GM21619 (cell line): ENCODE measurements around the gene SERPINE3.

Experiments used
- ATAC-seq: cut with Tn5 transposase; IDR thresholded peaks from one replicate; pipeline ENCODE4 v1.9.1; 2021; ENCODE audit not compliant: unreplicated experiment

Gene SERPINE3

DNA sequence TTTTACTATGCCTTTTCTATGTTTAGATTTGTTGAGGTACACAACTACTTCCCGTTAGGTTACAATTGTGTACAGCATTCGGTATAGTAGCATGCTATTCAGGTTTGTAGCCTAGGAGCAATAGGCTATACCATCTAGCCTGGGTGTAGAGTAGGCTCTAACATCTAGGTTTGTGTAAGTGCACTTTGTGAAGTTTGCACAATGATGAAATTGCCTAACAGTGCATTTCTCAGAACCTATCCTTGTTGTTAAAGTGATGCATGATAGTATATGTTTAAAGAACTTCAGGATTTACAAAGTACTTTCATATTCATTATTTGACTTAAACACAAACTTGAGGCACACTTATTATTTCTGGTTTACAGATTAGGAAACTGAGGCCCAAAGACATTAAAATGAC is 11.5 kb upstream of the SERPINE3 start:
- ATAC-seq, result no peak

DNA sequence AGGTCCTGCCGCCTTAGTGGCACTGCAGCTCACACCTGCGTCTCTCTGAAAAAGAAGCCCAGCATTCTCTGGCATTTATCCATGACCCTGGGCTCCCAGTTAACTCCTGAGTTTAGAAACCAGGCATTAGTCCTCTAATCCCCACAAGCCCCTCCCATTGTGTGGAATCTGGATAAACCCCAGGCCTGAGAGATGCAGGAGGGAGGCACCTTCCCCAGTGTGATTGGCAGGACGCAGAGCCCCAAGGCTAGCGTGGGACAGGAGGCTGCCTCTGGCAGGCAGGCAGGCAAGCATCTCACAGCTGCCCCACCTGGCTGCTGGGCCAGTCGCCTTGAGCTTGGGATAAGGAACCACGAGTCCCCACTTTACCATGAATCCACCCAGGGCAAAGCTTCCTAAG is 11.0 kb upstream of the SERPINE3 start:
- no peak for ATAC-seq

DNA sequence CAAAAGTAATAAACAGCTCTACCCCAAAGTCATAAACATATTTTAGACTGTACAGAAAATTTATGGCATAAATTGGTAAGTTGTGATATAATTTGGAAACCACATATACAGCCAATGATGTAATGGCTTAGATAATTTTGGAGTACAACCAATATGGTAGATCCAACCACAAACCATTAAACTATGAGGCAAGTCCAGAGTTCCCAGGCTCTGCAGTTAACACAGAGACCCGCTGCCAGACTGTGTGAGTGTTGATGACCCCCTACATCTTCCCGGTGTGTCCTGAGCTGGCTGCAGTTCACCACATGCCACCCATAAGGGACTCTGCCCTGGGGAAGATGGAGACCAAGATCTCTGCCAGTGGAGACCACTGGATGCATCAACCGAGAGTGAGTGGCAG is 9.9 kb upstream of the SERPINE3 start:
- no peak for ATAC-seq

DNA sequence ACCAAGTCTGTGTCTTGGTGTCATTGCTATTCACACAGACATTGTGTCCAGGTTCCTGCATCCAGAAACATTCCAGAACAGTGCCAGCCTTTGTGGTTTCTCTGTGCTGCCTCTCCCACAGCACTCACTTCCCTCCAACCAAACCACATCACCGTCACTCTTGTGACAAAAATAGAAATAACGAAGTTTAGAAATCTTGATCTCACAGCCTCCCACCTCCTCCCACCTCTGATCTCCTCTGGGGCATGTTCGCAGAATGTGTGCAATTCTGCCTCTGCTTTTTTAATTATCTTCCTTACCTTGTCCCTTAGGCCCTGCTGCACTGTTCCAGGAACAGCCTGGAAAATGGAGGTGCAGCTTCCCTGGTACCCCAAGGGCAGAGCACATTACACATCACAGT is 8.7 kb upstream of the SERPINE3 start:
- ATAC-seq, result no peak

DNA sequence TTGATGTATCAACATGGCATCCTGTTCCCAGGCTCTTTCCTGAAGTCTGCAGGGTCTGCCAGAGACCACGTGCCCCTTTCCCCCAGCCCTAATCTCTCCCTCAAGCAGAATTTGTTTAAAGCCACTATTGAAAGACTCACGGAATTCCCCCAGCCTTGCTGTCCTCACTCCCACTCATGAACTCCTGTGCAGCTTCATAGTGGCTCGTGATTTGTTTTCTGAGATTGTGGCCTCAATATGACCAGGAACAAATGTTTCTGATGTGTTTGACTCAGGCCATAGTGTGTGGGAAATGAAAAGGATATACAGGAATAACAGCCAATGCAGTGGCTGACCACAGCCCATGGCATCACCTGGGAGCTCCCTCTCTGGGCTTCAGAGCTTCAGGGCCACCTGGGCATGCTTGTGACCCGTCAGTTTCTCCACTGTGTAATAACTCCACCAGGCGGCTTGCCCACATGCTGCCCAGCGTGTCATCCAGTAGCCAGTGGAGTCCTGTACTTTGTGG is 8.1 kb upstream of the SERPINE3 start:
- ATAC-seq, result peak; percentile 47

DNA sequence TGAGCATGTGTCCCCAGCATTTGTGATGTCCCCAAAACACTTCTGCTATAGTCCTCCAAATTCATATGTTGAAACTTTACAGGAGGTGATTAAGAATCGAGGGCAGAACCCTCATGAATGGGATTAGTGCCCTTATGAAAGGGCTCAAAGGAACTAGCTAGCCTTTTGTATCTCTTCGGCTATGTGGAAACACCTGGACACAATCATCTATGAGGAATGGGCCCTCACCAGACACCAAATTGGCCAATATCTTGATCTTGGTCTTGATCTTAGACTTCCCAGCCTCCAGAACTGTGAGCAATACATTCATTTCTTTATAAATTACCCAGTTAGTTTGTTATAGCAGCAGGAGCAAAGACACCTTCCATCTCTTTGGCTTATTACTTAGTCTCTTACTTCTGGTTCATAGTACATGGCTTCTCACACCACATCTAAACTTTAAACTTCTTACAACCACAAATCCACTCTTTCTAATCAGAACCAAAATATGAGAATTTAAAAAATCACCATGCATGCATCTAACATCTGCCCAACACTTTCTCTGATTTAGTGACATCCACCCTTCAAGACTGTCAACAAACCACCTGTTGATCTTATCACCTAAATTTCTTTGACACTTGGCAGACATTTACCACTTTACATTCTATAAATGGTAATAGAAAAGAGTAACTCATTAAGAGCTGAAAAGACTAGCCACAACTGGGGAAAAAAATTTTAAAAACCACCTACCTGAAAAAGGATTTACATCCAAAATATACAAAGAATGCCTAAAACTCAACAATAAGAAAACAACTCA is 6.7 kb upstream of the SERPINE3 start:
- no peak for ATAC-seq

DNA sequence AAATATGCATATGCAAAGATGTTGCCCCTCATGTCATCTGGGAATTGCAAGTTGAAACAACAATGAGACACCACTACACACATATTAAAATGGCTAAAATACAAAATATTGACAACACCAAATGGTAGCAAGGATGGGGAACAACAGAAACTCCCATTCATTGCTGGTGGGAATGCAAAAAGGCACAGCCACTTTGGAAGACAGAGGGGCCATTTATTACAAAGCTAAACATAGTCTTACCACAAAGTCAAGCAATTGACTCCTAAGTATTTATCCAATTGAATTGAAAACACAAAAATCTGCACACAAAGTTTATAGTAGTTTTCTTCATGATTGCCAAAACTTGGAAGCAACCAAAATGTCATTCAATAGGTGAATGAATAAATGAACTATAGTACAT is 6.1 kb upstream of the SERPINE3 start:
- no peak for ATAC-seq

DNA sequence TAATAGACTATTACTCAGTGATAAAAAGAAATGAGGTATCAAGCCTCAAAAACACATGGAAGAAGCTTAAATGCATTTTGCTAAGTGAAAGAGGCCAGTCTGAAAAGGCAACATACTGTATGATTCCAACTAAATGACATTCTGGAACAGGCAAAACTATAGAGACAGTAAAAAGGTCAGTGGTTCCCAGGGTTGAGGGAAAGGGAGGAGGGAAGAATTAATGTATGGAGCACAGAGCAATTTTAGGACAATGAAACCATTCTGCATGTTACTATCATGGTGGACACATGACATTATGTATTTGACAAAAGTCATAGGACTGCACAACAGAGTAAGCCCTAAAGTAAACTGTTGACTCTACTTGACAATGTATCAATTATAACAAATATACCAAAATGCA is 5.7 kb upstream of the SERPINE3 start:
- ATAC-seq, result no peak

DNA sequence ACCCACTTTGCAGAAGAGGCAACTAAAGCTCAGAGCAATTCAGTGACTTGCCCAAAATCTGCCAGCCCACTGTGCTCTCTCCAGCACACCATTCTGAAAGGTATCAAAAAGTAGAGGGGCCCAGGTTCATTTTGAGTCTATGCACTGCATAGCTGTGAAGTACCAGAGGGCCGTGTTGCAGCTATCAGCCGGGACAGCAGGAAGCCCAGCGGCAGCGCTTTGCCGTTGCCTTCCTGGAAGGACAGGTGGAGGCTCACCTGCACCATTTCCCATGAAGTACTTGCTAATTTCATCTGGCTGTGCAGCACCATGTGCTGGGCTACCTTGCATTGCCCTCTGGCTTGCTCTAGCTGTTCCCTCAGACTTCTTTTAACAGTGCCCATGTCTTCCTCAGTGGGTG is 2.7 kb upstream of the SERPINE3 start:
- ATAC-seq, result no peak

DNA sequence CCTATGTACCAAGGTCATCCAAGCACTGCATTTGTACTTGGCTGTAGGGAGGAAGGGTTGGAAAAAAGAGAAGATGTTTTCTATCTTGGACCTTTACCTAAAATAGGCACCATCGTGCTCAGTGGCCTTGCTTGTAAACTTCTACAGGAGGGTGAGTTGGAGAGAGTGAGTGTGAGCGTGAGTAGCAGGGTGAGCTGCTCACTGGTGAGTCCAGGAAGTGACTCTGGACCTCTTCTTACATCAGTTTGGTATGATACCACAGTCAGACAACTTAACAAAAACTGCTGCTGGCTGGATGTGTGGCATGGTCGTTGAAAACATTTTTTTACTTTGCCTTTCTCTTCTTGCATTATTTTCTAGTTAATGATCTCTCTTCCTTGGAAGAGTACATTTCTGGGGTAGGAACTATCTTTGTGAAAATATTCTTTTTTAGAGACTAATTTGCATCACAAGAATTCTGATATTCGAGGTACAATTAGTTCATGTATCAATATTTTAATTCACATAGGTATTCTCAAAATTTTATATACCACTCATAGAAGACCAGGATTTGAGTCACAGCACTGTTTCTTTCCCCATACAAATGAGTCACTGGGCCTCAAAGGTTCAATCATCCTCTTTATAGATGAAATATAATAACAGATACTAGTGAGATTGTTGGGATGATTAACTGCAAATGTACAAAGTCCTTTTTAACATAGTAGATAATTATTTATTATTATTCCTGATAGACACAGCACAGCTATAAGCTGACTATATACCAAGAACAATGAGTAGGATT is 651 bp downstream of the SERPINE3 start:
- ATAC-seq, result no peak

DNA sequence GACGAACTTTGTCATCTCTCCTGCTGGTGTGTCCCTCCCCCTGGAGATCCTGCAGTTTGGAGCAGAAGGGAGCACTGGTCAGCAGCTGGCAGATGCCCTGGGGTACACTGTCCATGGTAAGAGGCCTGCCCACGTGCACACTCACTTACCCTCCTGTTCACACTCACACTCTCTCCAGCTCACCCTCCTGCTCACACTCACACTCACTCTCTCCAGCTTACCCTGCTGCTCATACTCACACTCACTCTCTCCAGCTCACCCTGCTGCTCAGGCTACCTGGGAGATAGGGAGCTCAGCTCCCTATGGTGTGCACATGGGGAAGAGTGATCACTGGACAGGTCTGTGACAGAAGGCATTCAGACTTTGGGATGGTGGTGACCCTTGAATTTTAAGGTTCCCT is 1.7 kb downstream of the SERPINE3 start:
- no peak for ATAC-seq

DNA sequence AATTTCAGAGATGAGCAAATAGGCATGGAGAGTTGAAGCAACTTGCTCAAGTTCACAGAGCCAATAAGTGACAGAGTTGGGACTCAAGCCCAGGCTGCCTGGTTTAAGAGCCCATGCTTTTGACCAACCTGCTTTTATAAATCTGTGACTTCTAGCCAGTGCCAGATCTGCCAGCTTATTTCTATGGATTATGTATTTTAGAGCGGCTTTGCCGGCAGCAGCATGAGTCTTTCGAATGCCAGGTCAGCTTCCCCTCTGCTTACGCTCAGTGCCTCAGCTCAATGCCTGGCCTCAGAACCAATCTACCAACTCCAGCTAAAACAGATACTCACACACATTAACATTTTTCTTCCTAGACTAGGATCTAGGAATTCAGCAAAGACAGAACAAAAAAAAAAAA is 2.3 kb downstream of the SERPINE3 start:
- no peak for ATAC-seq

DNA sequence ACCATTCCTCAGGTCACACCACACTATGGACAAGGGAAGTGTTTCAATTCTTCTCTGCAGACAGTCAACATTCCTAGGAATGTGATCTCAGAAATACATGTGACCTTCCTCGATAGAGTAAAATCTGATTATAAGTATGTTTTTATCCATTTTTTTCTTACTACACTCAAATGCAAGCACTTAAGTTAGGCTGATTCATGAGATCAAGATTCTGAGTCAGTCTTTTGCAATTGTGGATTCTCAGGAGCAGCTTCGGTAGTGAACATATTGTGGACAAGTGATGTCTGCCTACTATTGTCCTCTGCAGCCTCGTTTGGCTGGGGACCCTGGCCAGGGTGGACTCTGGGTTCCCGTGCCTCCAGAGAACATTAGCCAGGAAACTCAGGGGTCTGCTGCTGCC is 3.2 kb downstream of the SERPINE3 start:
- ATAC-seq, result no peak

DNA sequence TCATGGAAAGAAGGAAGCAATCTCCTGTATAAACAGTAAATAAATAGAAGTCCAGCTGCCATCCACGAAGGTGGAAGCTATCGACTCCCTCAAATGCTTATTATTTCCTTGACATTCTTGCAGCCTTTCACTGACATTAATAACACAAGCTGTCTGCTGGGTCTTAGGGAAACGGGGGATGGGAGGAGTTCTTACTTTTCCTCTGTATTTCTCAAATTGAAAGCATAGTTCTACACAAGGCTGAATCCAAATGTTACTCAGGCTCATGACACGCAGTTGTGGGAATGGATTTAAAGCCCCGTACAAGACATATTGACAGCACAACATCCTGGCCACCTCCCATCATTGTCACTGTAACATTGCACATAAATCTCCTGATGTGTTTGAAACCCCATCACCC is 4.0 kb downstream of the SERPINE3 start:
- no peak for ATAC-seq

DNA sequence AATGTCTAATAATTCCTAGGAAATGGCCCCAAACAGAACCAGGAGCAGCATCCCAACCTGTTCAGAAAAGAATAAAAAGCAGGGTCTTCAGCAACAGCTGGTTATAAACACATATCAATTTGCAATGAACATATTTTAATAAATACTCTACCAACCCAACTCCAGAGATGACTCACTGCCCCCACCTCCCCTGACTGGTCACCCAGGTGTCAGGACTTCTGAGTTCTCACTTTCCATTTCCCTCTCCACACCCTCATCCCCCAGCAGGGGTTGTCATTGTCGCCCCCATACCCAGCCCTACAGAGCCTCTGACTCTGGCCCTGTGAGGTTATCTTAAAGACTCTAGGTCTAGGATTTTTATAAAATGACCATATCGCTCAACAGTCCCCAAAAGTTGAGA is 6.9 kb downstream of the SERPINE3 start:
- ATAC-seq, result no peak

DNA sequence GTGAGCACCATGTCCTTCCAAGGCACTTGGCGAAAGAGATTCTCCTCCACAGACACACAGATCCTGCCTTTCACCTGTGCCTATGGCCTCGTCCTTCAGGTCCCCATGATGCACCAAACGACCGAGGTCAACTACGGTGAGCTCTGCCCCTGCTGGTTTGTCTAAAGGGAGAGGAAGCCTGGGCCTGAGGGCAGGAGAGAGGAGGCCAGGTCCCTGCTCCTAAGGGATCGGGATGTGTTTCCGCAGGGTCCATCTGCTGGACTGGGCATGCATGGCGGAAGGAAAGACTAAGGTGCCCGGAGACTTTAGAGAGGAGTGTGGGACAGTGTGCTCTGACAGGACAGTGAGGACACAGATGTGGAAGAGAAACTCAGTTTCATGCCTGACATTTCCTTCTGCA is 7.6 kb downstream of the SERPINE3 start:
- no peak for ATAC-seq

DNA sequence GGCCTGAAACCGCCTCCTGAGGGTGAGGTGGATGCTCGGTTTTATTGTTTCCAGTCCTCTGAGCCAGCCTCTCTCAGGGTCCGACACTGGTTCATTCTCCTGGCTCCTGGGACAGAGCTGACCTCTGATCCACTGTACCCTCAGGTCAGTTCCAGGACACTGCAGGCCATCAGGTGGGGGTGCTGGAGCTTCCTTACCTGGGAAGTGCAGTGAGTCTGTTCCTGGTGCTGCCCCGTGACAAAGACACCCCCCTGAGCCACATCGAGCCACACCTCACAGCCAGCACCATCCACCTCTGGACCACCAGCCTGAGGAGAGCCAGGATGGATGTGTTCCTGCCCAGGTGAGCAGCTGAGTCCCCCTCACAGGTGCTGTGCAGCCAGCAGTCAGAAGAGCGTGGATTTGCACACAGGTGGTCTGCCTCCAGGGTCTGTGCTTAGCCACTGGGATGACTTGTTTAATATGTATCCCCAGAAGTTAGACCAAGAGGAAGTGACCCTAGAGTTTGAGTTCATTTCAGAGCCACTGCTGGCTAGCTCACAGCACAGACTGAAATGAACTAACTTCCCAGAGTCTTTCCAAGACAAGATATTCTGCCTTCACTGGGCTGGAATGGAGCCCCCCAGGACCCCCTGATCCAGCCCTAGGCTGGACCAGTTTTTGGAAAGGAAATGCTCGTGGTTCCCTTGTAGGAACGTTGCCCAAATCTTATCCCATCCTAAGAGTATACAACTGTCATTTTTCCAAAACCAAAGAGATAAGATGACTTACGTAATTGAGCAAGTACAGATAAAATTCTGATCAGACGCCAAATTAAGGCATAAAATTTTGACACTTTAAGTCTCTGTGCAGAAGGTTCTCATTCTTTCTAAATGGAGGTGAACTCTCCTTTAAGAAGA is 8.8 kb downstream of the SERPINE3 start:
- ATAC-seq, result no peak

DNA sequence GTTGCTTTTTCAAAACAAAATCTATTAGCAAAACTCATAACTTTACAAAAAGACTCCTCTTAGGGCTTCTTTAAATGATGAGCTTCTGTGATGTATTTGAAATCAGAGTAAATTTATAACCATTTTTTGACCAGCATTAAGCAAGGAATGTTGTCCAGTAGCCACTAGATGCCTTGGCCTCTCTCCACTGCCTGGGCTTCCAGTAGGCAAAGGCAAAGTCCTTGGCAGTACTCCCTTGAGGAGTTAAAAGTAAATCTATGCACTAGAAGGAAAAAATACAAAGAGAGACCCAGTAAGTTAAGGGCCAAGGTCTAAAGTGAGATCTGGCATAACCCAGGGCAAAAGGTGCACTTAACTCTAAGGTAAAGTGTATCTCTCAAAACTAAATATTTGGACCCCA is 9.5 kb downstream of the SERPINE3 start:
- no peak for ATAC-seq

DNA sequence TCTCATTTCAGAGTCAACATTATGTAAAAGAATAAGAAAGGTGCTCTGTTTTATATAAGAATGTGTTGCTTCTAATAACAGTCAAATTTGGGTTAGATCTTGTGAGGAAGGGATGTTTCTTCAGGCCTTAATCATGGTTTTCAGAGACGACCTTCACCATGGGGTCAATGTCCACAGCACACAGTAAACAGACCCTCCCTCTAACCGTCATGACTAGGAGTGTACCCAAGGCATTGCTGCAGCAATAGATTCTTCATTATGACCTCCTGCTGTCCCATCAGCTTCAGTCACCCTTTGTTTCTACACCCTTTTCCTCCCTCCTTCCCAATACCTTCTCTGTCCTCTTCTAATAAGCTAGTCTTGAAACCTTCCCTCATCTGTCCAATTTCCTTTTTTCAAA is 15.7 kb downstream of the SERPINE3 start:
- no peak for ATAC-seq

DNA sequence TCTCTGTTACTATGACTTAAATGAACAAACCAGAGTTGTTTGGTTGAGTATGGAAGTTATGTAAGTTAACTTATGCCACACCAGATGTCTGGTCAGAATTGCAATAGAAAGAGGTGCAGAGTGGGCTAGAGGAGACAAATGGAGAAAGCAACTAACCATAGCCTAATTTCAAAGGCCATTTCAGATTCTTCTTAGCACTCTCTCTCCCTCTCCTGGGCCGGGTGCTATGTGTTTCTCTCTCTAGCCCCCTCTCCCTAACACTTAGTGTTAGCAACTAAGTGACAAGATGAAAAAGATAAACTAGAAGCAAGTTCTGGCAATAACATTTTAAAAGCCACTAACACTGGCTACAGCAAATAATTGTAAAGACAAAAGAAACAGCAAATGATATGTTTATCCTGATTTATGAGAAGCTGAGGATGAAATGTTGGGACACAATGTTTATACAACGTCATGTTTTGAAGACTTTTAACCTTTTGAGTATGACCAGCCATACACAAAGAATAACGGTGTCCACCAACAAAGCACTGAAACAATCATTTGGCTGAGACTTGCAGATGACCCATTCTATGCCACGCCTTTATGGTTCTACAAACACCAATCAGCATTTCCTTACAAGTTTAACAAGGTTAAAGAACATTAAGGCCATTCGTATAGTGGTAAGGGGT is 18.6 kb downstream of the SERPINE3 start:
- ATAC-seq, result no peak

DNA sequence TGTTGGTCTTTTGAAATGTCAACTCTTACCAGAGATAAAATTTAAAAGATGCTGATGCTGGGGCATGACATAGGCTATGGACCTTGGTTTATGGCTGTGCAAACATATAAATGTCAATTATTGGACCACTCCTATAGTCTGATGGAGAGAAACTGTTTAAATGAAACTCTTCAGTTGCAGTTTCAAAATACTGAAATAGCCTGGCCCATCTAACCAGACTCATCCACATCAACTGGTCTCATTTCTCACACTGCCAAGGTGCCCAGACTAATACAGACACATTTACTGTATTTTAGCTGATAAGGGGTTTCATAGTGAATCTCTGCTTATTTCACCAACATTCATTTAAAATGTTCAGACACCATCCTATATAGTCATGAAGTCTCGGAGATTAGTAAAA is 19.9 kb downstream of the SERPINE3 start:
- no peak for ATAC-seq
